ENCODE results near the gene CATSPER1.

The CATSPER1 gene

DNA sequence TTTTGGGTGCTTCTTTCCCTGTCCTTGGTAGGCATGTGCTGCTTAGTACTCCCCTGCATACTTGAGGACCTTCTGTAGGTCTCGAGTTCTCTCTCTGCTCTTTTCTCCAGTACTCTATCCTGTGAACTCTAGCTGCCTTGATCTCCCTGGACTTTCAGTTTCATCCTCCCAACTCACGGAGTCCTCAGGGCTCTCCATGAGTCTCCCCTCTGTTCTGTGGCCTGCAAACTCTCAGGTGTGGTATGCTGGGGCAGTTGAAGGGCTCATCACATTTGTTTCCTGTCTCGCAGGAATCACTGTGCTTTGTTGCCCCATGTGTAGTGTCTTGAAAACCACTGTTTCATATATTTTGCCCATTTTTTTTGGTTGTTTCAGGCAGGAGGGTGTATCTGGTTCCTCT lies 40.5 kb upstream of the CATSPER1 start:
- TF ChIP-seq, protein P1, sequence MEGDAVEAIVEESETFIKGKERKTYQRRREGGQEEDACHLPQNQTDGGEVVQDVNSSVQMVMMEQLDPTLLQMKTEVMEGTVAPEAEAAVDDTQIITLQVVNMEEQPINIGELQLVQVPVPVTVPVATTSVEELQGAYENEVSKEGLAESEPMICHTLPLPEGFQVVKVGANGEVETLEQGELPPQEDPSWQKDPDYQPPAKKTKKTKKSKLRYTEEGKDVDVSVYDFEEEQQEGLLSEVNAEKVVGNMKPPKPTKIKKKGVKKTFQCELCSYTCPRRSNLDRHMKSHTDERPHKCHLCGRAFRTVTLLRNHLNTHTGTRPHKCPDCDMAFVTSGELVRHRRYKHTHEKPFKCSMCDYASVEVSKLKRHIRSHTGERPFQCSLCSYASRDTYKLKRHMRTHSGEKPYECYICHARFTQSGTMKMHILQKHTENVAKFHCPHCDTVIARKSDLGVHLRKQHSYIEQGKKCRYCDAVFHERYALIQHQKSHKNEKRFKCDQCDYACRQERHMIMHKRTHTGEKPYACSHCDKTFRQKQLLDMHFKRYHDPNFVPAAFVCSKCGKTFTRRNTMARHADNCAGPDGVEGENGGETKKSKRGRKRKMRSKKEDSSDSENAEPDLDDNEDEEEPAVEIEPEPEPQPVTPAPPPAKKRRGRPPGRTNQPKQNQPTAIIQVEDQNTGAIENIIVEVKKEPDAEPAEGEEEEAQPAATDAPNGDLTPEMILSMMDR (IDR thresholded peaks at IDR 0.05; ENCODE audit: insufficient read depth, low read length, poor library complexity, severe bottlenecking) = no peak
- DNase-seq (ENCODE audit: extremely low read depth, insufficient read length) = no peak
- H3K27me3 ChIP-seq (replicated peaks; ENCODE audit: control insufficient read depth, insufficient read depth, low read length) = no peaks in the 10 kb centered on the region
- no peak overlapping the region for H3K4me3 ChIP-seq (replicated peaks; ENCODE audit: low read depth, low read length)
- peaks cover 25% of the 10 kb centered on the region for H3K36me3 ChIP-seq (ENCODE audit: control insufficient read depth, insufficient read depth, low read length)

- Histone ChIP-seq H3K36me3 (ENCODE audit: control insufficient read depth, insufficient read depth, low read length) (peaks cover 37% of the 10 kb centered on the region), H3K27me3 (replicated peaks; ENCODE audit: control insufficient read depth, insufficient read depth, low read length) (no peaks in the 10 kb centered on the region), H3K4me3 (replicated peaks; ENCODE audit: low read depth, low read length) (no peak overlapping the region)
- DNase-seq (ENCODE audit: extremely low read depth, insufficient read length) = no peak
- TF ChIP-seq, protein P1 (IDR thresholded peaks at IDR 0.05; ENCODE audit: insufficient read depth, low read length, poor library complexity, severe bottlenecking) = no peak
These were observed 38.3 kb upstream of the CATSPER1 start for GRCh38 chr11:66064571-66064970.

DNA sequence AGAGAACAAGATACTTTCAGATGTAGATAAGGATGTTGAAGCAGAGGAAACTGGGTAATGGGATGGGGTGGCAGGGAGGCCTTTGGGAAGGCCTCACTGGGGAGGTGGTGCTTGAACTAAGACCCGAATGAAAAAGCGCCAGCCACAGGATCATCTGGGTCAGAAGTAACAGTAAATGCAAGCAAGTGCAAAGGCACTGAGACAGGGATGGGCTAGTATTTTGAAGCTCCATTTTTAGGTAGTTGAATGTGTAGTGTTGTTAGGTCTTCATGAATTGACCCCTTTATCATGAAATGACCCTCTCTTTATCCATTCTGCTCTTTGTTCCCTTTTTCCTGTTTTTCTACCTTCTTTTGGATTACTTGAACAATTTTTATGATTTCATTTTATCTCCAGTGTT lies 37.6 kb upstream of the CATSPER1 start:
- TF ChIP-seq, protein P1 (IDR thresholded peaks at IDR 0.05; ENCODE audit: insufficient read depth, low read length, poor library complexity, severe bottlenecking) = no peak
- H3K4me3 ChIP-seq (replicated peaks; ENCODE audit: low read depth, low read length) = no peak overlapping the region
- DNase-seq (ENCODE audit: extremely low read depth, insufficient read length) = no peak
- H3K27me3 ChIP-seq (replicated peaks; ENCODE audit: control insufficient read depth, insufficient read depth, low read length) = no peaks in the 10 kb centered on the region
- peaks cover 44% of the 10 kb centered on the region for H3K36me3 ChIP-seq (ENCODE audit: control insufficient read depth, insufficient read depth, low read length)

DNA sequence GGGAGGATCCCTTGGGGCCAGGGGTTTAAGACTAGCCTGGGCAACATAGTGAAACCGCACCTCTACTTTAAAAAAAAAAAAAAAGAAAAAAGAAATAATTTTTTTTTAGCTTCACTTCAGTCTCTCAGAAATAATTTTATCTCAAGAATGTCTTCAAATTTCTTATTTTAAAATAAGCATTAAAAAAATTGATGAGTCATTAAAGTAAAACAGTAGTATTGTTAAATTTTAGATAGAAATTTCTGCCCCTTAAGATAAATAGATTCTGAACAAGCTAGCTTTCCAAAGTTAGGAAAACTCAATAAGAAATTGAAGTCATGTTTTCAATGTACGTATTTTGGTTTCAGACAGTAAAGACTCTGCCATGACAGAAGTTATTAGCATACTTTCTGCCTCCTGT lies 36.1 kb upstream of the CATSPER1 start:
- H3K36me3 ChIP-seq (ENCODE audit: control insufficient read depth, insufficient read depth, low read length) = peaks cover 47% of the 10 kb centered on the region

GRCh38 chr11:66061268-66061667 lies 35.0 kb upstream of the CATSPER1 start:
- H3K36me3 ChIP-seq (ENCODE audit: control insufficient read depth, insufficient read depth, low read length) = peaks cover 48% of the 10 kb centered on the region
- DNase-seq (ENCODE audit: extremely low read depth, insufficient read length) = no peak
- TF ChIP-seq, protein P1 (IDR thresholded peaks at IDR 0.05; ENCODE audit: insufficient read depth, low read length, poor library complexity, severe bottlenecking) = no peak
- H3K4me3 ChIP-seq (replicated peaks; ENCODE audit: low read depth, low read length) = no peak overlapping the region
- H3K27me3 ChIP-seq (replicated peaks; ENCODE audit: control insufficient read depth, insufficient read depth, low read length) = no peaks in the 10 kb centered on the region

More for the DNA sequence above, 36.1 kb upstream of the CATSPER1 start:
- DNase-seq (ENCODE audit: extremely low read depth, insufficient read length) = no peak
- H3K4me3 ChIP-seq (replicated peaks; ENCODE audit: low read depth, low read length) = no peak overlapping the region
- no peaks in the 10 kb centered on the region for H3K27me3 ChIP-seq (replicated peaks; ENCODE audit: control insufficient read depth, insufficient read depth, low read length)
- TF ChIP-seq, protein P1 (IDR thresholded peaks at IDR 0.05; ENCODE audit: insufficient read depth, low read length, poor library complexity, severe bottlenecking) = no peak
